ENCODE data around the gene LAPTM4A. TPM values are rescaled to one million over a fixed set of nuclear protein-coding genes. Genes with fewer than 3 reads are reported as not detected.
"Not testable (repeated sequence)": the region's sequence is repeated elsewhere in the genome, so short reads cannot be mapped to it uniquely, and the experiment has no call there.

LAPTM4A gene
- total RNA-seq, 1 donor from 2014 or later, result 85.4 TPM

DNA sequence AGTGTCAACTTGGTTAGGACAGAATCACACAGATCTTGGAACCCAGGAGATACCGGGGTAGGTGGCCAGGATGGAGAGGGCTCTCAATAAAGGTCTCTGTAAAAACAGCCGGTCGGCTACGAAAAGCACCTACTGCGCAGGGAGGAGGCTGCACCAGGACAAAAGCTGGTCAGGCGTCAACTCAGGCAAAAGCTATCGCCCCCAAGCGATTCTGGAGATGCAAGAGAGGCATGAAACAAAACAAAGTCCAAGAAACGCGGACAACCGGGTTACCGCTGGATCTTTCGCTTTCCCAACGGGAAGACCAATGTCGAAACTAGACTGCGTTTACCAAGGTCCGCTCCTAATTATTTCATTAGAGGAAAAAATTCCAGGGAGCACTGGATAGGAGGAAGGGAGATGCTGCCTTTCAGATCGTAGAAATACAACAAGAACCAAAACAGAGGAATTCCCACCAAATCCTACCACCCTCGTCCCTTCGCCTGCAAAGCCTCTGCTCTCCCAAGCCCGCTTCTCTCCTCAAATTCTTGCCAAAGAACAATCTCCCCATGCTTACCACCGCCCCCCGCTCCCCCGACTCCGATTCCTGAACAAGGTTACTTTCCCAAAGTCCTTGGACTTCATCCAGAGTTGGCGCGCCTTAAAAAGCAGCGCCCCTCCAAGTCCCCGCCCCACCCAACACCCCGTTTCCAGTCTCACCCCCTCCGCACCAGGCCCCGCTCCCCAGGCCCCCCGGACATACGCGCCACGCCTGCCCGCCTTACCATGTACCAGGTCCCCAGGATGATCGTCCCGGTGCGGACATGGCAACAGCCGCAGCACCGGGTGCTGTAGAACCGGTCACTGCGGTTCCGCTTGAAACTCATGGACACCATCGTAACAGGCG is 539 bp downstream of the LAPTM4A start:
- no peak for ATAC-seq

DNA sequence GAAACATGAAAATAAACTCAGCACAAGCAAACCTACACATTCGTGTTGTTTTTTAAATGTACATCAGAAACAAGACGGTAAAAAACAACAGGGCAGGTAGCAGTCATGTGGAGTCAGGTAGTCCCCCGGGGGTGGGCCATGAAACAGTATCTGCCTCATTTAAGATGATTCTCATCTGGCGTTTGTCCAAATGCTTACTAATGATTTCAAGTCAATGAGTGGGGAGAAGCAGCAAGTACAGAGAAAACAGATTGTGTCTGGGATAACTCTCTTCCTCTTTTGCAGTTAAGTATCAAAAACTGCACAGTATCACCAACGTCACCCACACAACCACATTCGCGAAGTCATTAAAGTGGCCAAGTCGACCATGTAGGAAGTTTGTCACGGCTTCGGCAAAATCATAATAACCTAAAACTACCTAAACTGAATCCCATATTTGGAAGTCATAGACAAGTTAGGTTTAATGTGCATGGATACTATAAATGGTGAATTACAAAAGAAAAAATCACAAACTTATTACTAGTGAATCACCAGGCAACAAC is 1.3 kb downstream of the LAPTM4A start:
- ATAC-seq, result no peak

DNA sequence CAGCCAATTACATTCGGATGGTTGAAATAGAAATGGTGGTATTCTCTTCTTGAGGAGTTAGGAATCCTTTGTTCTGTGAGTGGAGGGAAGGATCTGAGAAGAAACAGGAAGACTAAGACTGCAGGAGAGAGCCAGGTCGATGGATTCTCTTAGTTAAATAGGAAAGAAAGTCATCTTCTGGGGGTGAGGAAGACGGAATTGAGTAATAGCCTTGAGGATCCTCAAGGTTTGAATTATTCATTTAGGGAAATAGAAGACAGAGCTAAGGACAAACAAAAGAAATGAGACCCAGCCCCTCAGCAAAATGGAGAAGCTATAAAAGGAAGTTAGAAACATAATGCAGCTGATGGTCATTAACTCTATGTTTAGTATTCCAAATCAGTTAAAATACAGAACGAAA is 1.8 kb downstream of the LAPTM4A start:
- ATAC-seq, result no peak

DNA sequence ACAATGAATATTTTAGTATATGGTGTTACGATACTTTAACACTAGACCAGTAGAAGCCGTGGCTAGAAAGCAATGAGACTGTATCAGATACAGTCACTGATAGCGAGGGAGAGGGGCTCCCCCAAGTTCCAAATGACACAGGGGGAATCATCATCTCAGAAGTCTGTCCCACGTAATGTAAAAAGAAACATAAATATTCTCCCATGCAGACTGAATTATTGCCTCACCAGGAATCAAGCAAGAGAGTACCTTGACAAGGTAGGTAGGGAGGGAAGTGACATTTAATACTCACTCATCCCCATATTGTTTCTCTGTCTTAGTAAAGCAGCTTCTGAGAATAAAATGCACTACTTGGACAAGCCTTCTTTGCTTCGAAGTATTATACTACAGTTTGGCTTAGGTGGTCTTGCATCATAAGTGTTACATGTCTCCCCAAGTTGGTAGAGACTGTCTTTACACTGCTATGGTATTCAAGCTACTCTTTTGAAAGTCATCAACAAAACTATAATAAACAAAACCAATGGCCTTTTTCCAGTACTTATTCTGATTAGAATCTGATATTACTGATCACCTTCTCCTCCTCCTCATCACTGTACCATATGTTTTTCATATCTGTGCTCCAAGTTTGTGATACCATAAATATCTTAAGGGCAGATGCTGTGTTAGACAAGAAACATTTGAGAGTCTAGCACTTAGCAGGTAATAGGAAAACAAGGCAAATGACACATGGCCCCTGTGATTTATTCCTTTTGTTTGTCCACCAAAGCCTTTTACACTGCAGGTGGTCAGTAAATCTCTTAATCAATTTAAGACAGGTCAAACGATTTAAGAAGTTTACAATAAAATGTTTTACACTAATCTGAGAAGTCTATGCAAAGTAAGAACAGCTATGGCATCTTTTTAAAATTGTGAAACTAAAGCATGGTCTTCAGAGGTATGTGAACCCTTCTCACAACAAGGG is 2.7 kb downstream of the LAPTM4A start:
- no peak for ATAC-seq

DNA sequence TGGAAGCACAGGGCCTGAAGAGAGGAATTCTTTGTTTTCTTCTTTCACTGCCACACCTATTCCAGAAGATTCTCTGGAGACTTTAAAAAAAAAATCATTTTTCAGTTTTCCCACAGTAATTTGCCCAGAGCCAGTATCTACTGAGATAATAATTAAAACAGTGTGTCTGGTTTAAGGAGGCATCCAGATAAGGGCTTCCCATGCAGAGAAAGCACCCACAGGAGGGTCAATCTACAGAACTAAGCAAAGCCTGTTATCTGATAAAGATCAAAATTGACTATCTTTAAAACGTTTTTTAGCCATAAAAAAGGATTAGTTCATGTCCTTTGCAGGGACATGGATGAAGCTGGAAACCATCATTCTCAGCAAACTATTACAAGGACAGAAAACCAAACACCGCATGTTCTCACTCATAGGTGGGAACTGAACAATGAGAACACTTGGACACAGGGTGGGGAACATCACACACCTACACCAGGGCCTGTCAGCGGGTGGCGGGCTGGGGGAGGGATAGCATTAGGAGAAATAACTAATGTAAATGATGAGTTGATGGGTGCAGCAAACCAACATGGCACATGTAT is 5.6 kb downstream of the LAPTM4A start:
- not testable (repeated sequence) for ATAC-seq

DNA sequence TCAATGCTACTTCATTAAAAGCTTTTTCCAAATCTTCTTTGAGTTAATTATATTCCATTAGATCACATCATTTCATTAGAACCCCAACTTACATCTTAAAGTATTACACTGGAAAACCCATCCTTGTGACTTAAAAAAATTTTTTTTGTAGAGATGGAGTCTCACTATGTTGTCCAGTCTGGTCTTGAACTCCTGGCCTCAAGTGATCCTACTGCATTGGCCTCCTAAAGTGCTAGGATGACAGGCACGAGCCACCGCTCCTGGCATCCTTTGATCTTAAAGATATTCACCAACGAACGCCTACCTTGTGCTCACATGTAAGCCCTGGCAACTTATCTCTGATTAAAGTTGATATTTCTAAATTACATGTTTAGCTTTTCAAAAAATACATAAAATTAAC is 6.7 kb downstream of the LAPTM4A start:
- no peak for ATAC-seq

DNA sequence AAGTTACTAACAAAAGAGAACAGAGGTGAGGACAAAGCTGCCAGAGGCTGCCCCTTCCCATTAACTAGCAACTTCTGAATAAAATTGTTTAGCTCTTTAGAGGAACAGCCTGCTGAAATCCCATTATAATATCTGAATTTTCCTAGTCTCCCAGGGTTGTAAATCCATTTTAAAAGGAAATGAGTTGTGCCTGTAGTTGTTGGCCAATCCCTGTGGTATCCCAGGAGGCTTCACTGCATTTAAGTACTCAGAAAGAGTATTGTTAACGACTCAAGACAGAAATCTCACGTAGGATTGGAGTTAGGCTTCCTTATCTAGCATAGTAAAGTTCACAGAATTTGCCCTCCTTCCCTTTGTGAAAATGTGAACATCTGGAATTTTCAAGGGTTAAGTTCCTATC is 8.9 kb downstream of the LAPTM4A start:
- no peak for ATAC-seq

DNA sequence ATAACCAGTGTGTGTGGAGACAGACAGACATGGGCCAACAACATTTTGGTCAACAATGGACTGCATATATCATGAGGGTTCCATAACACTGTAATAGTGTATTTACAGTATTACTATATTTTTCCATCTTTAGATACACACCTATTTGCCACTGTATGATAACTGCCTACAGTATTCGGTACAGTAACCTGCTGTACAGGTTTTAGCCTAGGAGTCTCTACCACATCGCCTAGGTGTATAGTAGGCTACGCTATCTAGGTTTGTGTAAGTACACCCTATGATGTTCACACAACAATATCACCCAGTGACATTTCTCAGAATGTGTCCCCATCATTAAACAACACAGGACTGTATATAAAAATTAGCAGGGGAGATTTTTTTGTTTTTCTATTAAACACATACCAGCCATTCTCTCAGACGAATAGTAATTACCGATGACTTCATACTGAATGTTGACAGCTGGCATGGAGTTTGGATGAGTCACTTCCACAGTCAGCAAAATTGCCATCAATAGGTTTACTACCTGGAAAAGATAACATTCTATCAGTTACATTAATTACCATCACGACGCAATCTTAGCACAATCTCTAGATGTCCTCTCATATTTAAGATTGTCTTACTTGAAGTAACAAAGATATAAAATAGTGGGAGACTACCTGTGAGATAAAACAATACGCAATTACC is 10.8 kb downstream of the LAPTM4A start:
- ATAC-seq, result peak; percentile 82

DNA sequence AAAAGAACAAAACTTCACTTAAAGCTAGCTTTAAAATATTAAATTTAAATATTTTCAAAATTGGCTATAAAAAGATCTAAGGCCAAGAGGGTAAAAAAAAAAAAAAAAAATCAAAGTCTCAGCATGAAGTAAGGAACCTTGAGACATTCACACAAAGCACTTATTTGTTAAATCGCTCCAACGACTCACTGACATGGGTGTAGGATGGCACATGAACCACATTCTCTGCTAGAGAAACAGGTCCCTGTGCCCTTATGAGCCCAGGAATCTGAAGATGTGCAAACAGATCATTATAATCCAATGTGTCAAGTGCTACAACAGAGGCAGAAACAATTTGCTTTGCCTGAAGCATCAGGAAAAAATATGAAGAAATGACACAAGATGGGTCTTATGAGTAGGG is 13.8 kb downstream of the LAPTM4A start:
- ATAC-seq, result no peak

DNA sequence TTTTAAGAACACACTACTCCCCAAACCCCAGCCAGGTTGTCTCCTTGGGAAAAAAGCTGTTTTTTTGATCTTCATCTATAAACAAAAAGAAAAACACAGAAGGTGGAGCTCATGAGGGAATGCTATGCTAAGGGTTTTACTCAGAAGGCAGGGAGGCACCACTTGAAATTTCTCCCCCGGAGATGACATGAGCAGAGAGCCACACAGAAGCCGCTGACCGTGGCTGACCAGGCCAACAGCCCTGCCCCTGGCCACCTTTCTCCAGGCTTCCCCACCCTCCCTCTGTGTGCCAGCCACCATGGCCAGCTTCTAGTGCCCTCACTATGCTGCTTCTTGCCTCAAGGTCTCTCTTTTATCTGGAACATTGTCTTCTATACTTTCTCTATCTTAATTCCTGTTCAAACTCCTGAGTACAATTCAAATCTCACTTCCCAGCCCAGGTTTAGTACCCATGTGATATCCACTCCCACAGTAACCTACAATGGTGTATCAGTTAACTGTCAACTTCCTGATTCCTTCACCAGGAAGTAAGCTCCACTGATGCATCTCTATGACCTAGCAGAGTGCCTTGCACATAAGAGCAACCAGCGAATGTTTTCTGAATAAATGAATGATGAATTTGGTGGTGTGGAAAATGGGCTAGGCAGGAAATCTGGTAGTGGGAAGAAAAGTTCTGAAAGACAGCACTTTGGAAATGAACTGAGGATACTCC is 15.3 kb downstream of the LAPTM4A start:
- peak; percentile 39 for ATAC-seq

DNA sequence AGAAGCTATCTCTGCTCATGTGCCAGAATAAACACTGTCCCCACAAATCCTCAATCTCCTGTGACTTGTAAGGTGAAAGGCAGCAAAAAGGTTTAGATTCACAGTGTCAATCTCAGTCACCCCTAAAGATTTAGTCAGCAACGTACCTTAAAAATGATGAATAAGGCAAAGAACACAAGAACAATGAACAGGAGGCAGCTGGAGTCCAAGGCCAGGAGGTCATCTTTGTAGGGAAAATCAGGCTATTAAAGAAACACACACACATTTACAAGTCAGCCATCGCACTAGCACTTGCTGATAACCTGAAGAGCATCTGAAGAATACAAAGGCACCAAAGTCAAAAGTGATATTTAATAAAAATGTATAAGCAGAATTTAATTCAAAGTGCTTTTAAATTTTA is 16.6 kb downstream of the LAPTM4A start:
- no peak for ATAC-seq

DNA sequence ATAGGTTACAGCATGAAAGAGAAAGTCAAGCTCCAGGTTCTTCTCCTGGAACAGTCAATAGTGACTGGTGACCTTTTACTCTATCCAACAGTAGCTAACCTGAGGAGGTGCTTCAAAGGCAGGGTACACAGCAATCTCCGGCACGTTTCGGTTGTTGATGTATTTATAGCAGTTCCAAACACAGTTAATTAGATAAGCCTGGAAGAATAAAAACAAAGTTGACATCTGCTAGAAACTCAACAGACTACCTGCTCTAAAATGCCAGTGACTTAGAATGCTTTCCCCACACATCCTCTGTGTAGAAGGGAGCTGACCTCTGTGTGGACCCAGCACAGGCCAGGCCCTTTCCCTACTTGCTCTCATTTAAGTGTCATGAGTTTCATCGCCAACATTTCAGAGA is 17.2 kb downstream of the LAPTM4A start:
- ATAC-seq, result no peak

DNA sequence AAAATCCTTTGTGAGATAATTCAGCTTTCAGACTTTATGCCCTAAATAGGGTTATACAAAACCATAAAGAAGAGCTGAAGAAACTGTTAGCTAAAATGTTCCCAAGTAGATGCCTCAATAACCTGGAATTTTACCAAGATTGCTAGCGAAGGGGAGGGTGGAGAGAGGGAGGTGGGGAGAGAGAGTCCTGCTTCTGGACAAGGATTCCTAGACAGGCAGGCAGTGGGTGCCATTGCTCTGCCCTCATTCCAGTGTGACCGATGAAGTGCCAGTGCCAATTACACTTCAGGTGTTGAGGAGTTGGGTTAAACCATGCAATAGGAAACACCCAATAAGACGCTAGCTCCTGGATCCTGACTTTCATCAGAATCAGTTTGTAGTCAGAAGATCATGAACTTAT is 18.1 kb downstream of the LAPTM4A start:
- ATAC-seq, result no peak

DNA sequence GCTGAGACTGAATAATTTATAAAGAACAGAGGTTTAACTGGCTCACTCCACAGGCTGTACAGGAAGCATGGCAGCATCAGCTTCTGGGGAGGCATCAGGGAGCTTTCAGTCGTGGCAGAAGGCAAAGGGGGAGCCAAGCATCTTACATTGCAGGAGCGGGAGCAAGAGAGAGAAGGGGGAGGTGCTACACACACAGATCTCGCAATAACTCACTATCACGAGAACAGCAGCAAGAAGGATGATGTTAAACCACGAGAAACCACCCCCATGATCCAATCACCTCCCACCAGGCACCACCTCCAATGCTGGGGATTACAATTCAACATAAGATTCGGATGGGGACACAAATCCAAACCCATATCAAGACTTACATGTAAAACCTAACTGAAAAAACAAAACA is 21.2 kb downstream of the LAPTM4A start:
- no peak for ATAC-seq

DNA sequence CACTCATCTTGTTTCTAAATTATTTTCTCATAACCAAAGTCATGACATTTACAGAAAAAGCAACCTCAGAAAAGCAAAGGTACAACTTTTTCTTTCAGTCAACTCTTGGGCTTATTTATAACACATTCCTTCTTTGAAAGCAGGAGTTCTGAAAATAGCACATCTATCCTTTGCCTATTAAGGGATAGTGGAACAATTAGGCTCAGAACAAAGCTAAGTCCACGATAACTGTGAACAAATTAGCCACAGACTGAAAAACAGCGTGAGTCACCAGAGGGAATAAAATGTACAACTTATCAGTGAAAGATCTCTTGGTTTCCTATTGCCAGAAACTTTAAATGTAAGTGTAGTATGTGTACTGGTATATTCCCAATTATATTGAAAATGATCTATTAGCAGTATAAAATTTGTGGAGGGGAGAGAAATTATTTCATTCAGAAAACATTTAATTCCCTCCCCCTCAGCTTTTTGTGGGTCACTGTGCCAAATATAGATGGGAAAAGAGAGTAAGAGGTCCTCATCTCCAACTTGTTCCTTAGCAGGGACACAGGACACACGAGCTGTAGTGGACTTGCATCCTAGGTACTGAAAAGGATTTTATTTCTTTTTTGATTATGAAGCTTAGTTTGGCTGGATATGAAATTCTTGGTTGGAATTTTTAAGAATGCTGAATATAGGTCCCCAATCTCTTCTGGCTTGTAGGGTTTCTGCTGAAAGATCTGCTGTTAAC is 23.6 kb downstream of the LAPTM4A start:
- ATAC-seq, result no peak

DNA sequence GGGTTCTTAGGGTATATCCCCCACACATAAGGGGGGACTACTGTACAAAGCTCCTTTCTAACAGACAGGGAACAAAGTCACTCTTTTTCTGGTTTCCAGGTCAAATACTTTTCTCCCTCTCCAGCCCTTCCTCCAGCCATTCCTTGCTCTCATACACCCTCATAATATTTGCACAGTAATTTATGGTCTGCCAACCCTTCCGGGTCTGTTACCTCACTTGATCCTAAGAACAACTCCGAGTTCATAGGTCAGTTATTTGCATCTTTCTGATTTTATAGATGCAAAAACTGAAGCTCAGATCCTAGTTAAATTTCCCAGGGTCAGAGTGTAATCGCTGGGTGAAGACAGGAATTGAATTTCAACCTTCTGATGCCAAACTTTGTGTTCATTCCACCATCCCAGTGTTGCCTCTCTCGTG is 24.2 kb downstream of the LAPTM4A start:
- ATAC-seq, result no peak

DNA sequence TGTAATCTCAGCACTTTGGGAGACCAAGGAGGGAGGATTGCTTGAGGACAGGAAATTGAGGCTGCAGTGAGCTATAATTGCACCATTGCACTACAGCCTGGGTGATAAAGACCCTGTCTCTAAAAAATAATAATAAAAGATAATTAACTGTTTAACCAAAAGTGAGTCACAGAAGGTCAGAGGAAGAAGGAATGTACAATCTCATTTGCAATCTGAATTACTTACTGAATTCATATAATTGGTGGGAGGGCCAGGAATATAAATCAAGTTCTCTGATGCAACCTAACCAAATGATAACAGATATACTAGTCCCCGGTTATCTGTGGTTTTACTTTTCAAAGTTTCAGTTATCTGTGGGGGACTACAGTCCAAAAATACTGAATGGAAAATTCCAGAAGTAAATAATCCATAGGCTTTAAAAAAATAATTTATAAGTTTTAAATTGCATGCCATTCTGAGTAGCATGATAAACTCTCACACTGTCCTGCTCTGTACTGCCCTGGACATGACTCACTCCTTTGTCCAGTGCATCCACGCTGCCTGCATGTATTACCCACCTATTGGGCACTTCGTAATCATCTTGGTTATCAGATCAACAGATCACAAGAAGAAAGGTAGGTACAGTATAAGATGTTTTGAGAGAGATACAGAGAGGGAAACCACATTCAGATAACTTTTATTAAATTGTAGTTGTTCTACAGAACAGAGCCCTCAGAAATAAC is 26.2 kb downstream of the LAPTM4A start:
- ATAC-seq, result no peak

DNA sequence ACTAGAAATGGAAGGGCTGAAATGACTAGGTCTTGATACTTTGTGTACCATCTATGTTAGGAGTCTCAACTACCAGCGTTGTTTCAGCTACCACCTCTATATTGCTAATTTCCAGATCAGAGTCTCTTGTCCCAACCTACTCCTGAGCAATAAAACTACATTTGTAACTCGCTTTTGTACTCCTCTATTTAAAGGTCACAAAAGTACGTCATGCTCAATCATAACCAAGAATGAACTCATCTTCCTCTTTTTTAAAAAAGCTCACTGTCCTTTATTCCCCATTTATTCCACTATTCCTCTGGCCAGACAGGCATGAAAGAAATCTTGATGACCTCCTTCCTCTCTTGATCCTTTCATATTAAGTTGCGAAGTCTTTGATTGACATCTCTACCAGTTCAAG is 27.7 kb downstream of the LAPTM4A start:
- ATAC-seq, result no peak

DNA sequence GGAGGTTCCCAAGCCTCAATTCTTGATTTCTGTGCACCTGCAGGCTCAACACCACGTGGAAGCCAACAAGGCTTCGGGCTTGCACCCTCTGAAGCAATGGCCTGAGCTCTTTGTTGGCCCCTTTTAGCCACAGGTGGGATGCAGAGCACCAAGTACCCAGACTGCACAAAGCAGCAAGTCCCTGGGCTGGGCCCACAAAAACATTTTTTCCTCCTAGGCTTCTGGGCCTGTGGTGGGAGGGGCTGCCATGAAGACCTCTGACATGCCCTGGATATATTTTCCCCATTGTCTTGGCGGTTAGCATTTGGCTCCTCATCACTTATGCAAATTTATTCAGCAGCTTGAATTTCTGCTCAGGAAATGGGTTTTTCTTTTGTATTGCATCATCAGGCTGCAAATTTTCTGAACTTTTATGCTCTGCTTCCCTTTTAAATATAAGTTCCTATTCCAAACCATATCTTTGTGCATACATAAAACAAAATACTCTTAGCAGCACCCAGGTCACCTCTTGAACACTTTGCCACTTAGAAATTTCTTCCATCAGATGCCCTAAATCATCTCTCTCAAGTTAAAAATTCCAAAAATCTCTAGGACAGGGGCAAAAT is 29.9 kb downstream of the LAPTM4A start:
- ATAC-seq, result no peak

DNA sequence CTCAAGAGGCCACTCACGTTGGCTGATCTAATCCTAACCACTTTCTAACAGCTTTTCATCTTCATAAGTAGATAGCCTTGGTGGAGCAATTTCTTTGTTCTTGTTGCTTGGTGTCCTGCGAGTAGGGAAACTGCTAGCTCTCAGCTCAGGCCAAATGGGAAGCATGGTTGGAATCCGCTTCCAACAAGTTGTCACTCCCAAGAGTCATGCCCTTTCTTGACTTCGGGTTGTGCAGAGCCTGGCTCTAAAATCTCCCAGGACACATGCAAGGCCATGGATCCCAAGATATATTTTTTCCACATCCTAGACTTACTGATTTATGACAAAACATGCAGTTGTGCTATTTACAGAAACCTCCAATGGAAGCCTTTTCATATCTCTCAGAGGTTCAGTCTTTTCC is 31.7 kb downstream of the LAPTM4A start:
- ATAC-seq, result no peak

Measured in esophagus mucosa (tissue), 1 donor.